Fibroblast of lung (primary cell): ENCODE data around the gene SEC24D.

Experiments used
- EZH2 ChIP-seq: IDR thresholded peaks from 2 replicates; pipeline ENCODE4 v1.5.1; 2012; ENCODE audit warnings: low read length, control low read depth, mild to moderate bottlenecking; ENCODE audit errors: missing control alignments
- TF ChIP-seq, protein P1 (sequence below), 2 donors: IDR thresholded peaks in 1 of 2; conservative IDR thresholded peaks in 1 of 2; 1 replicate in 1 of 2; 2 replicates in 1 of 2; pipeline ENCODE4 v1.5.1; 2011 to 2012; ENCODE audit warnings: low read length in 2 of 2, control low read depth in 1 of 2, inconsistent platforms in 1 of 2, low read depth in 1 of 2, mild to moderate bottlenecking in 1 of 2

DNA sequence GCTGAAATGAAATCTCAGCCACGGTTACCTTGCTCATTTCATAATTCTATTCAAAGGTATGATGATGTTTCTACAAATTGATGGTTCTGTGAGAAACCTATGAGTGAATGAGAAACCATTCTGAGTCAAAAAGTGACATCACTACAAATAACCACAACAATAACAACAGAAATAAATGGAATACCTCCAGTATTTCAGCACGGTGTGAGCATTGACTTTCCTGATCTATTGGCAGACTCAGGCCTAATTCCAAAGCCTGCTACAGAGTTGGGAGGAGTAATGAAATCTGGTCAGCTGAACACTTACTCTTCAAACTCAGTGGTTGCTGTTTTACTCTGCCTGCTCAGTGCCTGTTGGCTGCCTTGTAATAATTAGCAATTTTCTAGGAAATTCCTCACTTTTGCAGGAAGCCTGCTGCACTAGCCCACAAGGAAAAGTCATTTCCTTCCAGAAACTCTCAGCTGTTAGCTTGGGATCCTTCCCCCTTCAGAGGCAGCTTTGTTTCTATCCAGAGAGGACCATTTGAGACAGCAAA, 33.9 kb upstream of the SEC24D start:
- TF ChIP-seq, protein P1, sequence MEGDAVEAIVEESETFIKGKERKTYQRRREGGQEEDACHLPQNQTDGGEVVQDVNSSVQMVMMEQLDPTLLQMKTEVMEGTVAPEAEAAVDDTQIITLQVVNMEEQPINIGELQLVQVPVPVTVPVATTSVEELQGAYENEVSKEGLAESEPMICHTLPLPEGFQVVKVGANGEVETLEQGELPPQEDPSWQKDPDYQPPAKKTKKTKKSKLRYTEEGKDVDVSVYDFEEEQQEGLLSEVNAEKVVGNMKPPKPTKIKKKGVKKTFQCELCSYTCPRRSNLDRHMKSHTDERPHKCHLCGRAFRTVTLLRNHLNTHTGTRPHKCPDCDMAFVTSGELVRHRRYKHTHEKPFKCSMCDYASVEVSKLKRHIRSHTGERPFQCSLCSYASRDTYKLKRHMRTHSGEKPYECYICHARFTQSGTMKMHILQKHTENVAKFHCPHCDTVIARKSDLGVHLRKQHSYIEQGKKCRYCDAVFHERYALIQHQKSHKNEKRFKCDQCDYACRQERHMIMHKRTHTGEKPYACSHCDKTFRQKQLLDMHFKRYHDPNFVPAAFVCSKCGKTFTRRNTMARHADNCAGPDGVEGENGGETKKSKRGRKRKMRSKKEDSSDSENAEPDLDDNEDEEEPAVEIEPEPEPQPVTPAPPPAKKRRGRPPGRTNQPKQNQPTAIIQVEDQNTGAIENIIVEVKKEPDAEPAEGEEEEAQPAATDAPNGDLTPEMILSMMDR (conservative IDR thresholded peaks at IDR 0.05 in 1 of 2, IDR thresholded peaks at IDR 0.05 in 1 of 2; ENCODE audit: low read depth in 1 of 2, low read length in 2 of 2), result no peak
- no peak for TF ChIP-seq EZH2
